GM21619 (cell line): ENCODE data around the gene SLC38A8.

Experiments
- ATAC-seq: cut with Tn5 transposase; IDR thresholded peaks from one replicate; pipeline ENCODE4 v1.9.1; 2021; ENCODE audit not compliant: unreplicated experiment

SLC38A8 gene

DNA sequence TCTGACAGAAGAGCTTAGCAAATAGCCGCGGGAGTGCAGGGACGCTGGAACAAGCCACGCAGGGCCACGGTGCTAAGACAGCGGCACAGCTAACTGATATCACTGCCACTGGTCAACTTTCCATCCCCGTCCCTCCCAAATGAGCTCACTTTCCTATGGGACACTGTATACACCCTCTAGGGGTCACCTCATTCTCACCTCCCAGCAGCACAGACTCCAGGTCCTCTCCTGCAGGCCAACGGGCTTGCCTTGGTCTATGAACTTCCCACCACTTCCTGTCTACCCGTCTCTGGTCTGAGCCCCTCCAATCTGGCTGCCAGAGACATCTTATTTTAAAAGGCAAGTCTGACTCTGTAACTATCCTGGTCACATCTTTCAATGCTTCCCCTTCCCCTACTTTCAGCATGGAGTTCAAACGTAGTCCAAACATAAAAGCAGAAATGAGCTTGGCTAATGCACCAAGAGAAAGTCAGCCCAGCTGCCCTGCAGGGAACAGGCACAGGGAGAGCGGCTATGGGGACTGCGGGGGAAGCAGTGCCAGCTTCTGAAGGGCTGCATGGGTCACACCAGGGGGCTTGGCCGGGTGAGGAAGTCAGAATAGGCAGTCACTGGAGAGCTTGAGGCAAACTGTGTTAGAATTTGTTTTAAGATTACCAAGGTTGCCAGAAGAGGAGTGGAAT is 26.3 kb upstream of the SLC38A8 start:
- ATAC-seq: no peak

DNA sequence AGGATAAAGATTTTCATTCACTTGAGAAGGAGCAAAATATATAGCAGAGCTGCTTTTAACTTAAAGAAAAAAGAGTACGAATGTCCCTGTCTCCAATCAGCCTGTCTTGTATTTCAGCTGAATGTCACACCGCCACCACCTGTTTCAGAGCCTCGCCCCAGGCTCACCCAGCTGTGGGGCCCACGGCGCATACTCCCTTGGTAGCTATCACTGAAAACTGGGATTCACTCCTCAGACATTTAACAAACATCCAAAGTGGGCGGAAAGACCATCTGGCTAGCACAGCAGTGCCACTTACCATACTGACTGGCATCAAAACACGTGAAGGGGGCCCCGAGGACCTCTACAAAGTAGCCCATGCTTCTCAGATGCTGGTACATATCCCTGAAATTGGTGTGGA is 25.4 kb upstream of the SLC38A8 start:
- ATAC-seq: no peak

DNA sequence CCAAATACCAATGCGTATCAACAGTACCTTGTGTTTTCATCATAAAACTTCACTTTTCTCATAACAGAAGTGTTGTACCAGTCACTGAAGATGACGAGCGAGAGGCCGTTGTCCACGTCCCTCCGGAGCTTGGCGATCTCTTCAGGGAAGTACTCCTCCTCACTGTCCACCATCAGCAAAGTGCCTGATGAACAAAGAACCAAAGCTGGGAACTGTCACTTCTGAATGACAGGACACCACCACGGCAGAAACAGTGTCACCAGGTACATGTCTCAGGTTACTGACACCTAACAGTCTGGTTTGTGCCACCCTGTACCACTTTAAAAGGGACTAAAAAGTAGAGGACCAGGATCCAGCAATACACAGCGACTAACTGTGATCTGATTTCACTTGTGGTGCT is 25.0 kb upstream of the SLC38A8 start:
- ATAC-seq: no peak

DNA sequence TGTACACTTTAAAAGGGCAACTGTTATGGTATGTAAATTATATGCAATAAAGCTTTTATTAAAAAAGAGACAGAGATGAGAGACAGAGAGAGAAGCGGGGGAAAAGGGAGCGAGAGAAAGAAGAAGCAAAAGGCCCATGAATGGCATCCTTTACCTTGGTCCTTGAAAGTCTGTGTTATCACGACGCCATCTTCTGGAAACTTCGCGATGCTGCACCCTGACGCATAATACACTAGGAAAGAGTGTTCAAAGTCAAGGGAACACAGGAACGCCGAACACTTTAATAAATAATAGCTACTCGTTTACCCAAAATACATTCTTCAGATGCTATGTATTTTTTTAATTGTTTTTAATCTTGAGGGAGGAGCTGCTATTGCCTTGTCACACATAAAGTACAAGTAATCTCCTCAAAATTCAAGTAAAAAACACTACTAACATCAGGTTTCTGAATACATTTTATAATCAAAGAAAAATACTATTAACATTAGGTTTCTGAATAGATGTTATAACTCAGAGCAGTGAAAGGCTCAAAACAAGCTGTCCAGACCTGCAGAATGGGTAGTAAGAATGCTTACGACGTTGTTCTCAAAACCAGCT is 23.0 kb upstream of the SLC38A8 start:
- ATAC-seq: no peak

DNA sequence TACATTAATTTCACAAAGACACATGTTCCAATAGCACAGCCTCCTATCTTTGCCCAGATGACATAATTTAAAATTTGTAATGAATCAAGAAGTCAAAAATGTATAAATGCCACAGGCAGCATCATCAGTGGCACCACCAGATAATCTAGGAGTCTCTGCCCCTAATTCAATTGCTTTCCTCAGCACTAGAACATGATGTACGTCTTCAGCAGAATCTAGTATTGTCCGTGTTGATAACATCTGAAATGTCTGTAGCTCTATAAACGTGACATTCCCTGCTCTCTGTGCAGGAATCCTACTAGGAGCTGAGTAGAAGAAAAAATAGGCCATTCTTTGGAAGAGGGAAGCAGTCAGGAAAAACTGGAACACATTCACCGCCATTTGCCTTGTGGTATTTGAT is 21.4 kb upstream of the SLC38A8 start:
- ATAC-seq: no peak

DNA sequence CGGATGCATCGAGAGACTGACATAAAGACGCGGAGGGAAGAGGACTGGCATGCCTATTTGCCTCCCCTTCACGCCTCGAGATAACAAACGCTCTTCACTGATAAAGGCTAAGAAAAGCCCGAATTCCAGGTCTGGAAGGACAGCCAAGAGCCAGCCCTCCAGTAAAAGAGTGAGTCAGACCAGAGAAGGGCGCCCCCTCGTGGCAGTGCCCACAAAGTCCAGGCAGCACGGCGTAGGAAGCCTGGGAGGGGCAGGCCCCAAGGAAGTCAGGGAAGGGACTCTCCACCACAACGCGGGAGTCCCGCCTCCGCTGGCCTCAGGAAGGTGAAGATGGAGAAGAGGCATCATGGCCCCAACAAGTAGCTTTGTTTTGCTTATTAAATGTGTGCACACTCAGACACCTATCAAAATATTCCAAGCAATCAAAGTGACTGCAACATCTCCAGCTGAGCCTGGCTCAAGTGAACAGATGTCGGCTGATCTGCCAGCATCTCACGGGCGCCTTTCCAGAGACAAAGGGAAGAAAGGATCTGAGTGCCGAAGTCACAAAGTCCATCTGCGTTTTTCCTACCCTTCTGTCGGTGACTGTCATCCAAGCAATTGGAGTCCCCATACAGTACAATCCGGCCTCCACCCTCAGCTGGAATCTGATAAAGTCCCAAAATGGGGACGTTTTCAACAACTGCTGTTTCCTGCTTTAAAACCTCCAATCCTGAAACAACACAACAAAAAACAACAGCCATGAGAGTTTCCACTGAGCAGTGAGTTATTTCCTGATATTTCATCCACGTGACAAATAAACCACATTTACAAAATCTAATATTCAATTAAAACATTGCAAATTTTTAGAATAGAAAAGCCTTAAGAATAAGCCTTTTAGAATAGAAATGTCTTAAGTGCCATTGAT is 20.4 kb upstream of the SLC38A8 start:
- ATAC-seq: no peak

DNA sequence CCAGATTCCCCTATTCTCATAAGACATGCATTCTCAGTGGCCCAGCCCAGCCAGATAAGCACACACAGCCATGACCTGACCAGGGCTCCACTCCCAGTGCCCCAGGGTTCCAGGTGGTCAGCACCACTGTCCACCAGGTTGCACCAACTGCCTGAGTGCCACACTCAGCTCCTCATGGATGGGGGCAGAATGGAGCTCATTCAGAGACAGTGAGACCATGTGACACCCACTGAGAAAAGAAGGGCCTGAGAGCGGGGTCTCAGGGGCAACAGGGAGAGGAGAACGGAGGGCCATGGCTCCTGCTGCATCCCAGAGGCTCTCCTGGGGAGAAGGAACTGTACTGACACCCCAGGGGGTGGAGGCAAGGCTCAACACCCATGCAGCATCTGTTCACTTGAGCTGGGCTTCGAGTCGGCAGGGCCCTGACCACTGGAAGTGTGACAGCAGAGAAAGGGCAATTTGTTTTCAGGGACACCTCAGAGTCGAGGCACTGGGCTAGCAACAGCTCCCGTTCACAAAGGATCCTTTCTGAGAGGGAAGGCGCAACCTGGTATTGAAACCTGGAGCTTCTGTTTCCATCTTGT is 18.7 kb upstream of the SLC38A8 start:
- ATAC-seq: no peak

DNA sequence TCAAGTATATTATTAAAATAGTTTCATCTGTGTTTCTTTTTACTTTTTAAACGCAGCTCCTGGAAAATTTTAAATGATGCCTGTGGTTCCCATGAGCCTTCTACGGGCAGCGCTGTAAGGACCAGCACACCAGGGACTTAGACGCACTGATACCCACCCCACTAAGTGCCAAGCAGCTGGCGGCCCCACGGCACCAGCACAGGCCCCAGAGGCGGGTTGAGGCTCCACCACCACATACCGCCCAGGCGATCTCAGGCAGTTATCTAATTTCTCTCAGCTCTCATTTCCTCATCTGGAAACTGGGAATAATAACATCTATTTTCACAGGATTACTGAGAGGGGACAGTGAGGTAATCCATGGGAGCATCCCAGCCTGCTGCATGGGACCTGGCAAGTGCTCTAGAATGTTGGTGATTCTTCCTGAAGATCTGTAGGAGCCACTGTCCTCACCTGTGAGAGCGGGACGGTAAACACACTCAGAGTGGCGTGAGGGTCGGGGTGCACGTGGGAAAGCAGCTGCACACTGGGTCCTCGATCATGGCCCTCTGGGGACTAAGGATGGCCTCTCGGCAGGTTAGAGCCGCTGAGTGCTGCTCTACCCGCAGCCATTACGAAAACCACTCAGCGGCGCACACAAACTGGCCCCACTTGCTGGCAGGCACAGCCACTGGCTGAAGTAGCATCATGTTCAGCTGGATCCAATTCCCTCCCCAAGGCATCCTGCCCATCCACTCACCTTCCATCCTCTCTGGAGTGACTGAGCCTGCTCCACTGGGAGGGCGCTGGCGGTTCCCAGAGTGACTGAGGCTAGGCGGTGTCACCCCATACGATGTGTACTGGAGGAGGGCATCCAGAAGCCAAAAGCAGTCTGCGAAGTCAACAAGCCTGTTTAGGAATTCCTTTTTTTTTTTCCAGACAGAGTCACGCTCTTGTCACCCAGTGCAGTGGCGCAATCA is 17.6 kb upstream of the SLC38A8 start:
- ATAC-seq: no peak

DNA sequence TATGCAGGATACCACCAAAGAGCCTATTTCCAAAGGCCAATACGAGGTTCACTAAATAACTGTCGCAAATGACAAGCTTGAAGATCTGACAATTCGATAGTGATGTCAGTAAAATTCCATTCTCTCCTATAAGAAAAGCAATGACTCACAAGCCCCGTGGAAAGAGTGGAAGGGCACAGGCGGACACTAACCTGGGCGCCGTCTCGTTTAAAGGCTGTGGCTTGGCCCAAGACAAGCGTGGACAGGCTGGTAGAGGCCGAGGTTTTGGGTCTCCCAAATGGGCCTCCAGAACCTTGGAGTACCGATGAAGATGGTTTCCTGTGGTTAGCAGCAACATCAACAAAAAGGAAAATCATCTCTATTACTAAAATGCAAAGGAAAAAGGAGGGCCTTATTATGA is 16.5 kb upstream of the SLC38A8 start:
- ATAC-seq: no peak

DNA sequence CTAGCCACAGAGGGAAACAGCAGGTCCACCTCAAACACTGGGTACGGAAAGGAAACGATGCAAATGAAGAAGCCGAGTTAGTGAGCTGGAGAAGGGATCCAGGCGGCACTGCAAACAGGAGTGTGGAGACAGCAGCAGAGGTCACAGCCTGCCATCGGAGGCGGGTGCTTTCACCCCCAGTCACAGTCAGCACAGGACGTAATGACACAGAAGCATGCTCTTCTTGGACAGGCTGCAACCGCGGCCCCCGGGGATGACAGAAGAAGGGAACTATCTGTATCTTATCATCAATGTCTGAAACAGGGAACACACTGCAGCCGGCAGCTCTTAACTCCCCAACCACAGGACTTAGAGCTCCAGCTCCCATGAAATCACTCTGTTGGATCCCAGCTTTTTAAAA is 16.1 kb upstream of the SLC38A8 start:
- ATAC-seq: no peak

DNA sequence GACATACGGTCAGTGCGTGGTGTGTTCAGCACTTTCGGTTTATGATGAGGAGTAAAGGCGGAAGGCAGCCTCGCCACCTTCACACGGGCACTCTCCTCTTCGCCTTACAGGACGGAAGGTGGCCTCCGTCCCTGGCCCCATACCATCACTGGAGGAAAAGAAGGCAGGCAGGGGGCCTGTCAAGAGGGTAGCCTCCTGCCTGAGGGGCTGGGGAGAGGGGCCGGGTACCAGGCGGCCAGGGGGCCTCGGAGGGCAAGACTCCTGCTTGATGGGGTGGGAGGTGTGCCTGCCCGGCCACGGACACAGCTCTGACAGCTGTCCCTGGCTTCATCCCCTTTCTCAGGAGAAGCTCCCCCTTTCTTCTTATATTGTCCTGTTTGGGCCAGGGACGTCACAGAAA is 15.6 kb upstream of the SLC38A8 start:
- no peak for ATAC-seq

DNA sequence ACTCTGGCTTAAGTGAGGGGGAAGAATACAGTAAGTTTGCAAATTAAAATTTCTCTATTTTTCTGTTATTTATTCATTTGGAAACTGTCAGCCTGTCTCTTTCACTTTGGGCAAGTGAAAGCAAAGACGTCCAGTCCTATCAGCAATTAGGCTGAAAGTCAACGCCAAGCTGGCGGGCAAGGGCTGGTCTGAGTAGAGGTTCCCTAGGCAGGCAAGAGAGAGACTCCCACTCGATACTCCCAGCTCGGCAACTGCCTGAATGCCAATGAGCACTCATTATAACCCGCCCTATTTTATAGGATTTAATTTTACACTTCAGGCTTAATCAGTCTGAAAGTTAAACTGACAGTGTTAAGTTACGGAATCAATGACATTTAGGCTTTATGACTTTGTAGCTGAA is 14.3 kb upstream of the SLC38A8 start:
- no peak for ATAC-seq

DNA sequence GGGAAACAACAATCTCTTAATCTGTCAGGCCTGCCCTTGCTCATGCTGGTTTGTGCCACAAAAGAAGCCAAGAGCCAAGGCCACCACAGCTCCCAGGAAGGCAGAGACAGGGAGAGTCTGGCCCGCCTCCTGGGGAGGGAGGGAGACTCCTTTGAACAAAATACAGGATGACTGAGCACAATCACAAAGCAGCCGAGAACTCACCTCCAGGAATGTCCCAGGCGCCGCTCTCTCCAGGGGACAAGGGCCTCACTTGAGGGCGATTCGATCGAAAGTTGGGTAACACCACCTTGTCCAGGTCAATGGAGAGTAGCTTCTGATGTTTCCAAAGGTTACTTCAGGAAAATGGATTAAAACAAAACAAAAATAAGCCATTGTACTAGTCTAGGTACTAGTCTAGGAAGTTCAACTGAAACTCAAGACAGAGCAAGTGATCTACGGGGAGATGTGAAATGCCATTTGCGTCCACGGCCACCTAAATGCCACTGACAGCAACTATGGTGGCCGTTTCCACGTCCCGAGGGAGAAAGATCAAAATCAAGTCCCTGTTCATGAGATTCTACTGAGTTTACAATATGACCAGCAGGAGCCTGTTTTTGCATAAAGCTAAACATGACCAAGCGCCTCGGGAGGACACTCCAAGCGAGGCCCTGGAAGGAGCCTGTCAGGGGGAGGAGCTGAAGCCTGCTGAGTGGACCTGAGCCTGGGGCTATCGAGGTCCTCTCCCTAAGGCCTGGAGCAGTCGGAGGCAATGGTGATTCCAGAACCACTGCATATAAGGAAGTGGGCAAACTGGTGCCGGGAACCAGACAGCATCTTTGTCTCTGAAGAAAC is 13.4 kb upstream of the SLC38A8 start:
- no peak for ATAC-seq

DNA sequence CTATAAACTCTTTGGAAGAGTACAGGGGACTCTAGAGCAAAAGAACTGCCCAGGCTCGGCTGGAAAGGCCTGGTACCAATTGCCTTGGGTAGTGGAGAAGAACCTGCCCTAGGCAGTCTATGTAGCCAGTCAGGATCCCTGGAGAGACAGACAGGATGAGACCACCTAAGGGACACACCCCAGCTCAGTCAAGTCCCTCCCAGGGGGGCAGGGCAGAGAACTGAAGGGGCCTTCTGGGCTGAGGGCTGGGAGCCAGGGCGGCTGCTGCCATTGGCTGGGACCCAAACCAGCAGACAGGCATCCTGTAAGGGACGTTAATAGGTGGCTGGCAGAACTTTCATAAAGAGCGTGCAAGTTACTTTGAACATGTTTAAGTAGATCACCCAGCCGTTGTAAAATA is 12.8 kb upstream of the SLC38A8 start:
- ATAC-seq: no peak

DNA sequence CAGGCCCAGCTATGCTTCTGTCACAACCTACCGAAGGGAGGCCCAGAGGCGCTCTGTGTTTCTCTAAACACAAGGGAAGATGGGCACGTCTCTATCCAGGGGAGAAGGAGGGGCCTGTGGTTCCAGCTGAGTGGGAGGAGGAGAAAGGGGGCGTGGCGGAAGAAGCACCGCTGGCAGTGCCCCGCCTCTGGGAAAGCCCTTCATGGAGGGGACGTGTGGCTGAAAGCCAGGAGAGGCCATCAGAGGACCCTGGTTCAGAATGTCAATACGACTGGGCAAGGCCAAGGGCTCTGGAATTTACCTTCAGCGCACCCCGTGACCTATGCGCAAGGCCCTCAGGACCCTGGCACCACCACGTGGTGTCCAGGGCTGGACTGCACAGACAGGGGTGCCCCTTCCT is 12.3 kb upstream of the SLC38A8 start:
- ATAC-seq: no peak

DNA sequence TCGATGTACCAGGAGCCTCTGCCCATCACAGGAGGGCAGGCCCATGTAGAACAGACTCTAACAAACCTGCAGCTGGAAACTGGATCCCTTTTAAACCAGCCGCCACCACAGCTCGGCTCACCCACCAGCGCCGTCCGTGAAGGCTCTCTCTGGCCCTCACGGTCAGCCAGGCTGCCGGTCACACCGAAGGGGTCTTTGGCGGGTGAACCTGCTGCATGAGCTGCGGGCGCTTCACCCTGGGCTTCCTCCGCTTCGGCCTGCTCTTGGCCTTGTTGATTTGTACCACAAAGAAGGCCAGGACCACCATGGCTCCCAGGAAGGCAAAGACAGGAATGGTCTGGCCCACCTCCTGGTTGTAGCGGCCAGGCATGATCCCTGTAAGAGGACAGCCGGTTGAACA is 11.7 kb upstream of the SLC38A8 start:
- no peak for ATAC-seq

DNA sequence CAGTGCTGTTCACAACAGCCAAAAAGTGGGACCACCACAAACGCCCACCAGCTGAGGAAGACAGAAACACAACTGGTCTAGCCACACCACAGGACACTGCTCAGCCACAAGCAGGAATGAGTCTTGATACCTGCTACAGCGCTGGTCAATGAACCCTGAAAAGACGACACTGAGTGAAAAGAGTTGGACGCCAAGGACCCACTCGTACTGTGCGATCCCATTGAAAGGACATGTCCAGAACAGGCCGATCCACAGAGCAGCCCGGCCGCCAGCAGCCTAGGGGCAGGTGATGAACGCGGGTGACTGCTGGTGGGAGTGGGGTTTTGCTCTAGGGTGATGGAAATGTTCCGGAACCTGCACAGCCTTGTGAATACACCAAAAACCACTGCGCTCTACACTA is 10.6 kb upstream of the SLC38A8 start:
- no peak for ATAC-seq

DNA sequence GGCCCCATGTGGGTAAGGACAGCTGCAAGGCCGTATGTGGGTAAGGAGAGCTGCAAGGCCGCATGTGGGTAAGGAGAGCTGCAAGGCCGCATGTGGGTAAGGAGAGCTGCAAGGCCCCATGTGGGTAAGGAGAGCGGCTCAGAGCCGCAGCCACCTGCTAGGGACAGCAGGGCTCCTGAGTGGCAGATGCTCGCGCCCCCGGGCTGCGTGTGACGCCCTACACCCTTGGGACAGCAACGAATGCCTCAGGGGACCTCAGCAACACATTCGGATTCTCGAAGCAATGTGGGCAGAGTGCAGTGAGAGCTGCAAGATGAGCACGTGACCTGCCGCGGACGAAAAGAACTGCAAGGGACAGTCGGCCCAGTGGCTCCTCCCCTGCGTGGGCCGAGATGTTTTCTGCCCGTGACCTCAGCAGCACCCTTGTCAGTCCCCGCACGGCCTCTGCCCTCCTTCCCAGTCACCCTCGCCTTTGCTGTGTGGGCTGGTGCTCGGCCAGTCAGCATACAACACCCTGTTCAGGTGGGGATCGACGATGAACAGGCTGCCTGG is 9.6 kb upstream of the SLC38A8 start:
- no peak for ATAC-seq

DNA sequence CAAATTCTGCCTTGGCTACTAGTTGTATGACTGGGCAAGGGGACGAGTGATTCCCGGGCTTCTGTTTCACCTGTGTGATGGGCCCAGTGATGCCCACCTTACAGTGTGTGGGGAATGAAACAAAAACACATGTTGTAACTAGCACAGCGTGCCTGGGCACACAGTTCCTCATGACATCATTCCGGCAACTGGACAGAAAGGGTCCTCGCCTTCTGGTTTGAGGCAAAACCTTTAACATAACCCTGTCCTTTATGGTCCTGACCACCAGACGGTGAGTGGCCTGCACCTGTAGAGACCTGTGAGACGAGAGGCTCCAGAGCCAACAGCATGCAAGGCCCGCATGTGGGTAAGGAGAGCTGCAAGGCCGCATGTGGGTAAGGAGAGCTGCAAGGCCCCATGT is 7.7 kb upstream of the SLC38A8 start:
- no peak for ATAC-seq
